Uterus (tissue), 4 donors: Measurements from ENCODE around the gene CTSO. TPM values are rescaled to one million over a fixed set of nuclear protein-coding genes. Genes with fewer than 3 reads are reported as not detected.
"Not testable (repeated sequence)": the region's sequence is repeated elsewhere in the genome, so short reads cannot be mapped to it uniquely, and the experiment has no call there.

Experiments
- DNase-seq, 2 donors: peaks; one replicate each; pipeline ENCODE4 v3.0.0-alpha.2; 2019 to 2020
- H3K27ac ChIP-seq, 2 donors: fragments of 200-600 bp; sonication (generic); 1 replicate in 1 of 2; 2 replicates in 1 of 2; pipeline ENCODE4 v1.5.1; 2016 to 2018
- H3K27me3 ChIP-seq, 2 donors: fragments of 200-600 bp; sonication (generic); one replicate each; pipeline ENCODE4 v1.5.1; 2018 to 2019; ENCODE audit warnings: control low read depth in 1 of 2
- H3K36me3 ChIP-seq, 2 donors: fragments of 200-600 bp; sonication (generic); one replicate each; pipeline ENCODE4 v1.5.1; 2019; ENCODE audit warnings: control low read depth in 1 of 2
- H3K4me1 ChIP-seq, 2 donors: fragments of 200-600 bp; sonication (generic); one replicate each; pipeline ENCODE4 v1.5.1; 2018 to 2019; ENCODE audit warnings: control low read depth in 1 of 2
- H3K4me3 ChIP-seq, 2 donors: fragments of 200-600 bp; sonication (generic); 1 replicate in 1 of 2; 2 replicates in 1 of 2; pipeline ENCODE4 v1.5.1; 2018 to 2019; ENCODE audit warnings: mild to moderate bottlenecking in 1 of 2
- H3K9me3 ChIP-seq, 2 donors: fragments of 200-600 bp; sonication (generic); one replicate each; pipeline ENCODE4 v1.5.1; 2019; ENCODE audit warnings: control low read depth in 1 of 2
- POLR2A ChIP-seq, 2 donors: fragments of 450-650 bp; IDR thresholded peaks; one replicate each; pipeline ENCODE4 v1.6.1; 2016; ENCODE audit warnings: antibody characterized with exemption in 2 of 2, mild to moderate bottlenecking in 1 of 2, moderate library complexity in 1 of 2
- intact Hi-C: fragments of 100-400 bp; cut with DNase I; formaldehyde crosslinking; loops from one replicate; pipeline ENCODE4 v1.15.1; 2023; ENCODE audit warnings: low total_unique reads
- total RNA-seq, 4 donors: library from RNA; depleted of rRNA in 3 of 4; stranded (reverse); fragments of >200 nt in 3 of 4; gene quantifications; one replicate each; pipeline versions ENCODE4 v1.1.0 to v1.2.4, GENCODE V29; 2014 to 2023
- TF ChIP-seq, protein P1 (sequence below), 4 experiments: fragments of 200-600 bp in 2 of 4; fragments of 450-650 bp in 2 of 4; sonication (generic) in 2 of 4; IDR thresholded peaks; one replicate each; pipeline ENCODE4 v1.5.1; 2016 to 2019; ENCODE audit warnings: antibody characterized with exemption in 4 of 4, mild to moderate bottlenecking in 2 of 4, moderate library complexity in 1 of 4
- donor health status: DM: yes; HTN: yes; CAD: no.

The CTSO gene
- total RNA-seq, 4 donors from 2014 or later: 22.0 to 77.8 (median 28.6) TPM

DNA sequence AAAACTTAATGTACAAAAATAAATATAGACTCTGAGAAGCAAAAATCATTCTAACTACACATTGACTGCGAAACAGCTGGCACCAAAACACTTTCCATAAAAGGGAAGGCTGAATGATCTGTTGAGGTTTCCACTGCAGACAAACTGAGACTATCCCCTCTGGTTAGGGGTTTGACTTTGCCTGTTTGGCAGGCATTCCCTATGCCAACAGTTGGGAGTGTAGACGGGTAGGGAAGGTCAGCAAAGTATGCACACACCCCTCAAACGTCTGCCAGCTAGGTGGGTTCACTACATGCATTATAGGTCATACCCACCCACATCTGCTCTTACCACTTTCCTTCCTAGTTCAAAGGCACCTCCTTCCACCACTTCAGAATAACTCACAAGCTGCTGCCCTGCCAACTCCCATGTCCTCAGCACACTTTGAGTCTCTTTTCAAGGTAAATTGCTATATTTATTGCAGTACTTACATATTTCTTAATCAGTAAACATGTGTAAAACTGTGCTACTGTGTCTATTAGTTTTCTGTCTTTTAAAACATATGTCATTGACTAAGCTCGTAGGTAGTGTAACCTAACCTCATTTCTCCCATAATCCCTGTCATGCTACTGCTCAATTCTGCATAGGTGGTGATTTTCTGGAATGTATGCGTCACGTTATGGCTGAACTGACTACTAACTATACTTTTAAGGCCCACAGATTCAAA, 12.4 kb downstream of the CTSO start:
- Histone ChIP-seq H3K27ac (no peak overlapping the region), H3K4me3 (no peak overlapping the region), H3K36me3 (no peaks in the 10 kb centered on the region), H3K9me3 (no peaks in the 10 kb centered on the region), H3K4me1 (no peaks in the 10 kb centered on the region), H3K27me3 (no peaks in the 10 kb centered on the region)
- intact Hi-C loops: no loop called here
- no peak for TF ChIP-seq POLR2A (IDR thresholded peaks at IDR 0.05)
- TF ChIP-seq, protein P1, sequence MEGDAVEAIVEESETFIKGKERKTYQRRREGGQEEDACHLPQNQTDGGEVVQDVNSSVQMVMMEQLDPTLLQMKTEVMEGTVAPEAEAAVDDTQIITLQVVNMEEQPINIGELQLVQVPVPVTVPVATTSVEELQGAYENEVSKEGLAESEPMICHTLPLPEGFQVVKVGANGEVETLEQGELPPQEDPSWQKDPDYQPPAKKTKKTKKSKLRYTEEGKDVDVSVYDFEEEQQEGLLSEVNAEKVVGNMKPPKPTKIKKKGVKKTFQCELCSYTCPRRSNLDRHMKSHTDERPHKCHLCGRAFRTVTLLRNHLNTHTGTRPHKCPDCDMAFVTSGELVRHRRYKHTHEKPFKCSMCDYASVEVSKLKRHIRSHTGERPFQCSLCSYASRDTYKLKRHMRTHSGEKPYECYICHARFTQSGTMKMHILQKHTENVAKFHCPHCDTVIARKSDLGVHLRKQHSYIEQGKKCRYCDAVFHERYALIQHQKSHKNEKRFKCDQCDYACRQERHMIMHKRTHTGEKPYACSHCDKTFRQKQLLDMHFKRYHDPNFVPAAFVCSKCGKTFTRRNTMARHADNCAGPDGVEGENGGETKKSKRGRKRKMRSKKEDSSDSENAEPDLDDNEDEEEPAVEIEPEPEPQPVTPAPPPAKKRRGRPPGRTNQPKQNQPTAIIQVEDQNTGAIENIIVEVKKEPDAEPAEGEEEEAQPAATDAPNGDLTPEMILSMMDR (IDR thresholded peaks at IDR 0.05): no peak
- no peak for DNase-seq

DNA sequence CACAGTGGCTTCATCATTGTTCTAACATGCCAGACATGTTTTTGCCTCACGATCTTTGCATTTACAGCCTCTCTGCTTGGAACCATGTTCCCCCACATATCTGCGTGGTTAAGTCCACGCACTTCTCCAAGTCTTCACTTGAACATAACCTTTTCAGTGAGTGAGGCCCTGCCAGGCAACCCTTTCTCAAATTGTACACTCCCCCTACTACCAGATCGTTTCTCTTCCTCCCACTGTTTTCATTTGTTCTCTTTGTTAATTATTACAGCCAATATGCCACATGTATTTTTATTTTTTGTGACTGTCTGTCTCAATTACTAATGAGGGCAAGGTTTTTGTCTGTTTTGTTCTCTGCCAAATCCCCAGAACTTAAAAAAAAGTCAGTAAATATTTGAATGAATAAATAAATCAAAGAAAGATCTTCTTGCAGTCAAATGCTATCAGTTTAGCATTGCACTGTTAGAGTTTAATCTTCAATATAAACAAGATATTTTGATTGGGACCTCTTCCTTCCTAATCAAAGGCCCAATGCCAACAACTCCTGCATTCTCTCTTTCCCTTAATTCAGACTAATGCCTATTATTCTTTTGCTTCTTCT, 18.2 kb downstream of the CTSO start:
- TF ChIP-seq, protein P1 (IDR thresholded peaks at IDR 0.05): no peak
- no peak for TF ChIP-seq POLR2A (IDR thresholded peaks at IDR 0.05)
- H3K9me3 ChIP-seq: no peaks in the 10 kb centered on the region
- H3K36me3 ChIP-seq: no peaks in the 10 kb centered on the region
- H3K4me1 ChIP-seq: no peaks in the 10 kb centered on the region
- no peaks in the 10 kb centered on the region for H3K27me3 ChIP-seq
- no peak overlapping the region for H3K27ac ChIP-seq
- intact Hi-C loops: no loop called here
- H3K4me3 ChIP-seq: no peak overlapping the region
- no peak for DNase-seq

DNA sequence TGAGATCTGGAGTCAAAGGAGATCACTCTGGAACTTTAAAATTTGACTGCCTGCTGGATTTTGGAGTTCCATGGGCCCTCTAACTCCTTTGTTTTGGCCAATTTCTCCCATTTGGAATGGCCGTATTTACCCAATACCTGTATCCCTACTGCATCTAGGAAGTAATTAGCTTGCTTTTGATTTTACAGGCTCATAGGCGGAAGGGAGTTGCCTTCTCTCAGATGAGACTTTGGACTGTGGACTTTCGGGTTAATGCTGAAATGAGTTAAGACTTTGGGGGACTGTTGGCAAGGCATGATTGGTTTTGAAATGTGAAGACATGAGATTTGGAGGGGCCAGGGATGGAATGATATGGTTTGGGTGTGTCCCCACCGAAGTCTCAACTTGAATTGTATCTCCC, 19.0 kb downstream of the CTSO start:
- H3K4me1 ChIP-seq, H3K27me3 ChIP-seq, DNase-seq, H3K9me3 ChIP-seq, H3K4me3 ChIP-seq, H3K36me3 ChIP-seq, intact Hi-C loops, H3K27ac ChIP-seq: not testable (repeated sequence)

GRCh38 chr4:155931634-155932033, 22.0 kb downstream of the CTSO start:
- intact Hi-C loops: no loop called here
- no peaks in the 10 kb centered on the region for H3K36me3 ChIP-seq

DNA sequence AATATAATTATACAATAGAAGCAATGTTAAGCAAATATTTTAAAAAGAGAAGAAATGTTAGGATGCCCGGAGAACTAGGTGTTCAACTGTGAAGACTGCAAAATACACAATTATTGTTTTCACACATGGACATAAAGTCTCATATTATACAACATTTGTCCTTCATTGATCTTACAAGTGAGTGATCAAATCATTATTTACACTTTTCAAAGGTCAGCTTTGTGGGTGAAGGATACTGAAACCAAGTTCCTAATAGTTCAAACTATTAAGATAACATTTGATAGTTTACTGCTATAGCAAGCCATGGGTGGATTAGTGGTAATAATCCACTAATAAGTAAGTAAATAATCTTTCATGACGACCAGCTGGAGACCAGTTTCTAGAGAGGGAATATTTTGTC, 23.3 kb downstream of the CTSO start:
- TF ChIP-seq, protein P1 (IDR thresholded peaks at IDR 0.05): no peak
- no peak for TF ChIP-seq POLR2A (IDR thresholded peaks at IDR 0.05)
- no peaks in the 10 kb centered on the region for H3K9me3 ChIP-seq
- H3K27me3 ChIP-seq: no peaks in the 10 kb centered on the region
- intact Hi-C loops: no loop called here
- H3K4me1 ChIP-seq: no peaks in the 10 kb centered on the region
- H3K36me3 ChIP-seq: no peaks in the 10 kb centered on the region
- H3K27ac ChIP-seq: no peak overlapping the region
- H3K4me3 ChIP-seq: no peak overlapping the region
- no peak for DNase-seq

More at GRCh38 chr4:155931634-155932033, 22.0 kb downstream of the CTSO start:
- Histone ChIP-seq H3K27ac (no peak overlapping the region), H3K27me3 (no peaks in the 10 kb centered on the region), H3K9me3 (no peaks in the 10 kb centered on the region), H3K4me3 (no peak overlapping the region), H3K4me1 (no peaks in the 10 kb centered on the region)
- TF ChIP-seq, protein P1 (IDR thresholded peaks at IDR 0.05): no peak
- TF ChIP-seq POLR2A (IDR thresholded peaks at IDR 0.05): no peak
- no peak for DNase-seq
